IMR-90 (cell line): Measurements from ENCODE around the gene ACER1. TPM values are rescaled to one million over a fixed set of nuclear protein-coding genes. Genes with fewer than 3 reads are reported as not detected.
"Not testable (repeated sequence)": the region's sequence is repeated elsewhere in the genome, so short reads cannot be mapped to it uniquely, and the experiment has no call there.

Experiments used
- ATAC-seq: fragments of 200-7000 bp; cut with Tn5 transposase; 2 replicates; pipeline ENCODE4 v1.9.1; 2020; ENCODE audit warnings: low read depth, mild to moderate bottlenecking, moderate library complexity
- BruUV-seq: library from RNA; stranded (reverse); fragments of 400-500 nt; replicated peaks from 2 replicates; lab custom pipeline; 2021; lab: Mats Ljungman, UMichigan
- CTCF ChIA-PET: fragments of 300-600 bp; formaldehyde crosslinking; extraction: SDS; loops from one replicate; lab custom pipeline; 2021; ENCODE audit warnings: antibody characterized with exemption; lab: Yijun Ruan, JAX
- POLR2A ChIA-PET: fragments of 300-600 bp; sonication (Branson Sonifier 250); formaldehyde crosslinking; loops from one replicate; lab custom pipeline; 2022; ENCODE audit warnings: antibody characterized with exemption; ENCODE audit not compliant: unreplicated experiment; lab: Charles Lee
- DNase-seq: peaks from one replicate; pipeline ENCODE4 v3.0.0; 2013
- H2AFZ ChIP-seq: replicated peaks from 2 replicates; pipeline ENCODE3; 2013; ENCODE audit warnings: low read length, mild to moderate bottlenecking; ENCODE audit not compliant: poor library complexity
- H2AK5ac ChIP-seq: 2 replicates; pipeline ENCODE4 v1.6.1; 2013; ENCODE audit warnings: low read depth, low read length, inconsistent platforms
- H2AK9ac ChIP-seq: replicated peaks from 2 replicates; pipeline ENCODE3; 2013; ENCODE audit warnings: mild to moderate bottlenecking, low read depth, low read length, moderate library complexity; ENCODE audit not compliant: poor library complexity
- H2BK120ac ChIP-seq: 2 replicates; pipeline ENCODE4 v1.6.1; 2013; ENCODE audit warnings: low read depth, low read length, inconsistent platforms
- H2BK15ac ChIP-seq: 3 replicates; pipeline ENCODE4 v1.6.1; 2013; ENCODE audit warnings: low read depth, low read length, inconsistent platforms
- H2BK20ac ChIP-seq: 2 replicates; pipeline ENCODE4 v1.6.1; 2013; ENCODE audit warnings: low read depth, mild to moderate bottlenecking, inconsistent platforms, low read length, moderate library complexity
- H2BK5ac ChIP-seq: 2 replicates; pipeline ENCODE4 v1.6.1; 2013; ENCODE audit warnings: mild to moderate bottlenecking, low read depth, low read length, inconsistent platforms; ENCODE audit not compliant: poor library complexity, severe bottlenecking
- H3K14ac ChIP-seq: replicated peaks from 2 replicates; pipeline ENCODE4 v1.6.1; 2013; ENCODE audit warnings: low read depth, low read length, inconsistent platforms
- H3K18ac ChIP-seq: 2 replicates; pipeline ENCODE4 v1.6.1; 2013; ENCODE audit warnings: low read depth, low read length, control low read depth
- H3K23ac ChIP-seq: 2 replicates; pipeline ENCODE4 v1.6.1; 2013; ENCODE audit warnings: low read depth, low read length, inconsistent platforms
- H3K27ac ChIP-seq: 2 replicates; pipeline ENCODE4 v1.5.1; 2013; ENCODE audit warnings: mild to moderate bottlenecking, control low read depth, low read length; ENCODE audit not compliant: insufficient read depth
- H3K27me3 ChIP-seq: 2 replicates; pipeline ENCODE4 v1.6.1; 2013; ENCODE audit warnings: low read length; ENCODE audit not compliant: control insufficient read depth, insufficient read depth
- H3K36me3 ChIP-seq: 2 replicates; pipeline ENCODE4 v1.6.1; 2013; ENCODE audit warnings: low read length, mixed read lengths; ENCODE audit not compliant: control insufficient read depth, insufficient read depth
- H3K4ac ChIP-seq: 2 replicates; pipeline ENCODE4 v1.6.1; 2013; ENCODE audit warnings: low read depth, low read length, inconsistent platforms
- H3K4me1 ChIP-seq: 2 replicates; pipeline ENCODE4 v1.6.1; 2013; ENCODE audit warnings: low read length, mixed read lengths; ENCODE audit not compliant: control insufficient read depth, insufficient read depth
- H3K4me2 ChIP-seq: 2 replicates; pipeline ENCODE4 v1.6.1; 2013; ENCODE audit warnings: low read depth, mild to moderate bottlenecking, control low read depth, low read length, moderate library complexity
- H3K4me3 ChIP-seq: 2 replicates; pipeline ENCODE4 v1.5.1; 2013; ENCODE audit warnings: low read depth, mild to moderate bottlenecking, control low read depth, low read length, moderate library complexity; ENCODE audit not compliant: insufficient read depth
- H3K56ac ChIP-seq: 2 replicates; pipeline ENCODE4 v1.6.1; 2013; ENCODE audit warnings: low read length, inconsistent platforms; ENCODE audit not compliant: insufficient read depth; ENCODE audit errors: extremely low read depth
- H3K79me1 ChIP-seq, 2 experiments: 2 replicates each; pipeline ENCODE4 v1.6.1; 2013; ENCODE audit warnings: low read length in 2 of 2, inconsistent platforms in 1 of 2, low read depth in 1 of 2
- H3K9ac ChIP-seq: 2 replicates; pipeline ENCODE4 v1.6.1; 2013; ENCODE audit warnings: low read depth, low read length, control low read depth
- H3K9me1 ChIP-seq: 2 replicates; pipeline ENCODE4 v1.6.1; 2013; ENCODE audit warnings: low read length, inconsistent platforms; ENCODE audit not compliant: insufficient read depth
- H3K9me3 ChIP-seq: 2 replicates; pipeline ENCODE4 v1.6.1; 2013; ENCODE audit warnings: low read length; ENCODE audit not compliant: control insufficient read depth, insufficient read depth
- H4K20me1 ChIP-seq: 2 replicates; pipeline ENCODE4 v1.6.1; 2013; ENCODE audit warnings: low read length, inconsistent platforms; ENCODE audit not compliant: insufficient read depth
- H4K5ac ChIP-seq: 2 replicates; pipeline ENCODE4 v1.6.1; 2013; ENCODE audit warnings: mild to moderate bottlenecking, low read depth, low read length, control low read depth
- H4K8ac ChIP-seq, 2 experiments: 2 replicates each; pipeline ENCODE4 v1.6.1; 2013; ENCODE audit warnings: low read depth in 2 of 2, low read length in 2 of 2, control low read depth in 1 of 2, inconsistent platforms in 1 of 2
- H4K91ac ChIP-seq: 2 replicates; pipeline ENCODE4 v1.6.1; 2013; ENCODE audit warnings: low read depth, low read length, inconsistent platforms; ENCODE audit not compliant: insufficient read depth
- WGBS, 2 experiments: methylation state at CpG; one replicate each; pipeline versions ENCODE4 v1.1.5 to v1.1.7; 2013; ENCODE audit warnings: missing lambda C conversion rate in 2 of 2; ENCODE audit not compliant: insufficient read length in 1 of 2; ENCODE audit errors: extremely low coverage in 2 of 2; 5-methylcytosine and 5-hydroxymethylcytosine counted together
- dilution Hi-C: fragments of 300-500 bp; cut with HindIII; formaldehyde crosslinking; loops from one replicate; pipeline ENCODE4 v1.14.3; 2018; ENCODE audit warnings: low sequenced_read_pairs; ENCODE audit not compliant: unreplicated experiment
- in situ Hi-C: fragments of 300-500 bp; cut with MboI; formaldehyde crosslinking; loops from 3 replicates; pipeline ENCODE4 v1.14.3; 2019; ENCODE audit warnings: low sequenced_read_pairs, inconsistent platforms, mixed read lengths
- intact Hi-C: fragments of 100-400 bp; cut with micrococcal nuclease; formaldehyde crosslinking; loops from 2 replicates; pipeline ENCODE4 v1.10.0; 2022
- polyA plus RNA-seq, 3 experiments: library from polyadenylated mRNA; depleted of rRNA; stranded (reverse); fragments of >200 nt; gene quantifications; 2 replicates each; pipeline ENCODE4 v1.2.3, GENCODE V29; 2012; ENCODE audit warnings: low replicate concordance in 1 of 3
- total RNA-seq: library from RNA; depleted of rRNA; stranded (reverse); fragments of >200 nt; gene quantifications from 2 replicates; pipeline ENCODE4 v1.2.3, GENCODE V29; 2012

Gene ACER1
- total and polyA plus RNA-seq, 2 of the 4 experiments (the other 2 are of a cell fraction): not detected

GRCh38 chr19:6355321-6356040, 22.1 kb upstream of the ACER1 start:
- H3K18ac ChIP-seq, H3K4me3 ChIP-seq, H2BK120ac ChIP-seq, H3K27me3 ChIP-seq, H4K20me1 ChIP-seq, H2BK5ac ChIP-seq, H2AK9ac ChIP-seq, DNase-seq, H2BK15ac ChIP-seq, BruUV-seq, CTCF ChIA-PET, H4K5ac ChIP-seq, H2AFZ ChIP-seq, H3K14ac ChIP-seq, H4K8ac ChIP-seq, H3K23ac ChIP-seq, H2BK20ac ChIP-seq, dilution Hi-C loops, H3K36me3 ChIP-seq, H2AK5ac ChIP-seq, in situ Hi-C loops, H3K56ac ChIP-seq, H3K9me3 ChIP-seq, H3K4ac ChIP-seq, H3K9me1 ChIP-seq, POLR2A ChIA-PET, H3K79me1 ChIP-seq, H3K4me2 ChIP-seq, ATAC-seq, H3K4me1 ChIP-seq, H3K9ac ChIP-seq, H3K27ac ChIP-seq, H4K91ac ChIP-seq: not testable (repeated sequence)
- intact Hi-C loops: loop anchor here (2.0 kb wide), 1 partner anchor 189 kb away; no protein-coding TSS in a partner anchor
- WGBS, 2 experiments: no CpG with 5 or more reads among the region's 46 CpGs
